ENCODE data around the gene PLCG2.
"Not testable (repeated sequence)": the region's sequence is repeated elsewhere in the genome, so short reads cannot be mapped to it uniquely, and the experiment has no call there.

The PLCG2 gene

GRCh38 chr16:81942007-81942601 lies 163.0 kb downstream of the PLCG2 start:
- no peak for FAIRE-seq

GRCh38 chr16:81945665-81946064 lies 166.6 kb downstream of the PLCG2 start:
- no peak for FAIRE-seq

- no peak for FAIRE-seq
Measured at GRCh38 chr16:81946206-81946605, 167.1 kb downstream of the PLCG2 start.

- peak; percentile 56 for FAIRE-seq
Measured at GRCh38 chr16:81951564-81951963, 172.5 kb downstream of the PLCG2 start.

- FAIRE-seq: no peak
Measured at GRCh38 chr16:81956213-81956948, 177.3 kb downstream of the PLCG2 start.

- FAIRE-seq: no peak
Measured at GRCh38 chr16:81964808-81965207, 185.7 kb downstream of the PLCG2 start.

GRCh38 chr16:81967358-81967757 lies 188.3 kb downstream of the PLCG2 start:
- no peak for FAIRE-seq

GRCh38 chr16:81971853-81972252 lies 192.8 kb downstream of the PLCG2 start:
- no peak for FAIRE-seq

- no peak for FAIRE-seq
Measured at GRCh38 chr16:81973737-81974136, 194.6 kb downstream of the PLCG2 start.

- no peak for FAIRE-seq
Measured at GRCh38 chr16:81975637-81976036, 196.5 kb downstream of the PLCG2 start.

GRCh38 chr16:81977335-81977942 lies 198.3 kb downstream of the PLCG2 start:
- FAIRE-seq: not testable (repeated sequence)

- FAIRE-seq: no peak
Measured at GRCh38 chr16:81987121-81987520, 208.0 kb downstream of the PLCG2 start.

- no peak for FAIRE-seq
Measured at GRCh38 chr16:81987706-81988105, 208.6 kb downstream of the PLCG2 start.

- no peak for FAIRE-seq
Measured at GRCh38 chr16:81992859-81993258, 213.8 kb downstream of the PLCG2 start.

GRCh38 chr16:81994485-81994884 lies 215.4 kb downstream of the PLCG2 start:
- no peak for FAIRE-seq

GRCh38 chr16:81995651-81996050 lies 216.6 kb downstream of the PLCG2 start:
- no peak for FAIRE-seq

- FAIRE-seq: no peak
Measured at GRCh38 chr16:81996664-81997509, 217.8 kb downstream of the PLCG2 start.

GRCh38 chr16:81997738-81998137 lies 218.6 kb downstream of the PLCG2 start:
- no peak for FAIRE-seq

- no peak for FAIRE-seq
Measured at GRCh38 chr16:82002831-82003230, 223.7 kb downstream of the PLCG2 start.

- no peak for FAIRE-seq
Measured at GRCh38 chr16:82004601-82005000, 225.5 kb downstream of the PLCG2 start.

GRCh38 chr16:82005027-82005830 lies 226.1 kb downstream of the PLCG2 start:
- FAIRE-seq: no peak

- no peak for FAIRE-seq
Measured at GRCh38 chr16:82006036-82006435, 226.9 kb downstream of the PLCG2 start.

All from islet of Langerhans (tissue), 1 donor.